Stimulated activated CD8-positive, alpha-beta memory T cell treated with anti-CD3 and anti-CD28 coated beads, Interleukin-7, amount 100 ng/mL, for 48 hours (primary cell): ENCODE data around the gene PRKCA.
"Not testable (repeated sequence)": the region's sequence is repeated elsewhere in the genome, so short reads cannot be mapped to it uniquely, and the experiment has no call there.

Experiments
- DNase-seq, 2 donors: peaks; one replicate each; pipeline ENCODE4 v3.0.0-alpha.2; 2020; ENCODE audit warnings: low read depth in 1 of 2; ENCODE audit errors: extremely low read depth in 1 of 2

PRKCA gene

DNA sequence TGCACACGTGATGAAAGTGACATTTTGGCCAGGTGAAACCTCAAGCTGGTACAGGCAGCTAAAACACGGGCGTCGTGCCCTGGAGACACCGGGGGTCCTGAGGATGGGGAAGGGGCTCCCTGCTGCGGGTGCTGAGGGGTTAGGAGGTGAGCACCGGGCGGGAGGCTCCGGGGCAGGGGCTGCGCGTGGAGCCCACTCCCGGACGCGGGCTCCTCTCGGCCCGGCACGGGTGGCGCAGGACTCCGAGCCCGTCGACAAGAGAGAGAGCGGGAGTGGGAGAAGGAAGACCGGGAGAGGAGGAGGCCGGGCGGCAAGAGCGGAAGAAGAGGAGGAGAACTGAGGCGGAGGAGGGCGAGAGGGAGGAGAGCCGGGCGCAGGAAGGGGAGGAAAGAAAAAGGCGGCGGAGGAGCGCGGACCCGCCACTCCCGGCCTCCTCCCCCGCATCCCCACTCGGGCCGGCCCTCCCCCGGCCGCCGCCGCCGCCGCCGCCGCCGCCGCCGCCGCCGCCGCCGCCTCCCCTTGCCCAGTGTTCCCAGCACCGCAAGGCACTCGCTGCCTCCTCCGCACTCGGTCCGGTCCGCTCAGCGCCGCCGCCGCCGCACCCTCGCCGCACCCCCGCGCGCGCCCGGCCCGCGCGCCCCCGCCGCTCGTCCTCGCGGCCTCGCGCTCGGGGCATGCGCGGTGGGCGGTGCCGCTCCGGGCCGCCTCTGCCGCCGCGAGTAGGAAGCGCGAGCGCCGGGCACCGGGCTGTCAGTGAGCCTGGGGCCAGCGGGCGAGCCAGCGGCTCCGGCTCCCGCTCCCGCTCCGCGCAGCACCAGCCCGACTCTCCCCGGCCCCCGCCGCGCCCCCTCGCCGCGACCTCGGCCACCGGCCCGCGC, at the start of gene PRKCA:
PRKCA (plus strand) TSS at position 750 of the 878 bp plus-strand sequence.
- DNase-seq = peak; percentile 41 to 64

DNA sequence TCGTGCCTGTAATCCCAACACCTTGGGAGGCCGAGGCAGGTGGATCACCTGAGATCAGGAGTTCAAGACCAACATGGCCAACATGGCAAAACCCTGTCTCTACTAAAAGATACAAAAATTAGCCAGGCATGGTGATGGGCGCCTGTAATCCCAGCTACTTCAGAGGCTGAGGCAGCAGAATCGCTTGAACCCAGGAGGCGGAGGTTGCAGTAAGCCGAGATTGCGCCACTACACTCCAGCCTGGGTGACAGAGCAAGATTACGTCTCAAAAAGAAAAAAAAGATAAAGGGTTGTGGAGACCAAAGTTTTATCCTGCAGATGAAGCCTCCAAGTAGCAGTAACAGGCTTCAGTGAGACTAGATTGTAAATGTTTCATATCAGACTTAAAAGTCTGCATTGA, 49.0 kb upstream of the PRKCA start:
- DNase-seq = not testable (repeated sequence)

DNA sequence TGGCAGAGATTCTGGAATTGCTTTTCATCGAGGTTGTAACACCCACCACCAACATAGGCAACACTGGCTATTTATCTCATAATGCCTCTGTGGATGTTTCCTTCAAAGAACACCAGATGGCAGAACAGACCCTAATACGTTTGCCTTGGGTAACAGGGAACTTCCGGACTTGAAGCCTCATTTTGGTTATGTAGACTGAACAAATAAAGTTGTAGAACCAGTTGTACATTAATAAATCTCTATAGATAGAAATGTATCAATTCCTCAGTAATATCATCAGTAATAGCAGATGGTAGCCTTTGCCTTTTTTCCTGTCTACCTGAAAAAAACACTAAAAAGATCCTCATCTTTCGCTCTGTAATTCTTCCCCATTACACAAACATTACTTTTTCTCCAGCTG, 47.3 kb upstream of the PRKCA start:
- DNase-seq = no peak

DNA sequence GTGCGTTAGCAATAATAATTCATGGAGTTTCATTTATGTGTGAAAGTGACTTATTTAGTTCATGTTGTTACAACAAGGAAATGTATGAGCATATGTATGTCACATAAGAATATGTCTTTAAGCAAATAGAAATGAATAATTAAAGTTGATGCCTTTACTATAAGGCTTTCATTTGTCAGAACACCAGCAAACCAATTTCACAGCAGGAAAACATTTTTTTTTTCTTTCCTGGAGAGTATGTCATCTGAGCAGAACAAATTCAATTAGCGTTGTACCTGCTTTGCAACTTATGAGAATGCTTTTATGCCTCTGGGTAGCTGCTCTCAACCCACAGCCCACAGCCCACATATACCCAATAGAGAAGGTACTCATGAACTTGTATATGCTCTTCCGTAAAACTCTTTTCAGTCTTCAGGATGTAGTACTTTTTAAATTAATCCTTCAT, 46.9 kb upstream of the PRKCA start:
- no peak for DNase-seq

DNA sequence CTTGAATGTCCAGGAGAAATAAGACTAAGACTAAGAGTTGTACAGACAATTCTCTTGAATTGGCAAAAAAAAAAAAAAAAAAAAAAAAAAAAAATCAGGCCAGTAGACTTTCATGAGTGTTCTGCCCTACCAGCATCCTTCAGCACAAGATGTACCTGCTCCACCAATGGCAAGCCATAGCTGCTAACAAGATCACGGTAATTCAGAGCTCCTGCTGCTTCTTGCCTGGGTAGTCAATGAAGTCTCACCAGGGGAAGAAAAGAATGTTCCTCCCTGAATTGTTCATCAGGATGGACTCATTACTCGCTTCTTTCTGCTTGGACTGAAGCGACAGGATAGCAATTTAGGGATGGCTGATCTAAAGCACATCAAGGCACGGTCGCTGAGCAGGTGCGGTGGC, 42.1 kb upstream of the PRKCA start:
- no peak for DNase-seq

DNA sequence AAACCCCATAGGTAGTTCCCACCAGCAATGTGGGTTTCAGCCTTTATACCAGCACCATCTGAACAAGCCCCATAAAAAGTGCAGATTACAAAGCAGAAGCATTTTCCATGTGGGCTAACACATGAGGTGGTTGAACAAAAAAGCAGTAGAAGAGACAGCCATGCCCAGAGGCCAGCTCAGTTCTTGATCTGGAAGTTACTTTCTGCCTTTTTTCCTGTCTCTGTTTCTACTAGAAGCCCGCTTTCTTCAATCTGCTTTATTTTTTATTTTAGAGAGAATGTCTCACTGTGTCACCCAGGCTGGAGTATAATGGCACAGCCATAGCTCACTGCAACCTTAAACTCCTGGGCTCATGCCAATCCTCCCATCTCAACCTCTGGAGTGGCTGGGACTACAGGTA, 41.7 kb upstream of the PRKCA start:
- DNase-seq = no peak

DNA sequence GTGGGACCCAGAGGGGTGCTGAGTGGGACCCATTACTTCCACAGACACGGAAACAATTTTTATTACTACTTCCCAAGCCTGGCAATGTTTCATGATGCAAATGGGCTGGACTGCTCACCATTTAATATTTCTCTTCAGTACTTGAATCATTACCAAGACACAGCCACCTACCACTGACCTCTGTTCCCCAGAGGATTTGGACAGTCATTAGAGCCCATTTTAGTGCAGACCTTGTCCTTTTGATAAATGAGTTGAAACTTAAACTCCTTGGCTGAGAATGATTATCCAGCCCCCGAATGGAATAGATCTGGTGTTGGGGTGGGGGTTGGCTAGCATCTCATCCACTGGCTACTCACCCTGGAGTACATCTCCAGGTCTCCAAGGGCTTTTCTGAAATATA, 39.6 kb upstream of the PRKCA start:
- no peak for DNase-seq

DNA sequence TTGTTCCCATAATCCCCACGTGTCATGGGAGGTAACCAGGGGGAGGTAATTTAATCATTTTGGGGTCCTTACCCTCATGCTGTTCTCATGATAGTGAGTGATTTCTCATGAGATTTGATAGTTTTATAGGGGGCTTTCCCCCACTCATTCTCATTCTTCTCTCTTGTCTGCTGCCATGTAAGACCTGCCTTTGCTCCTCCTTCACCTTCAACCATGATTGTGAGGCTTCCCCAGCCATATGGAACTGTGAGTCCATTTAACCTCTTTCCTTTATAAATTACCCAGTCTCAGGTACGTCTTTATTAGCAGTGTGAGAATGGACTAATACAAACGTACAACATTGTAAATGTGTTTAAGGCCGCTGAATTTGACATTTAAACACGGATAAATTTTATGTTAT, 37.7 kb upstream of the PRKCA start:
- DNase-seq = no peak

DNA sequence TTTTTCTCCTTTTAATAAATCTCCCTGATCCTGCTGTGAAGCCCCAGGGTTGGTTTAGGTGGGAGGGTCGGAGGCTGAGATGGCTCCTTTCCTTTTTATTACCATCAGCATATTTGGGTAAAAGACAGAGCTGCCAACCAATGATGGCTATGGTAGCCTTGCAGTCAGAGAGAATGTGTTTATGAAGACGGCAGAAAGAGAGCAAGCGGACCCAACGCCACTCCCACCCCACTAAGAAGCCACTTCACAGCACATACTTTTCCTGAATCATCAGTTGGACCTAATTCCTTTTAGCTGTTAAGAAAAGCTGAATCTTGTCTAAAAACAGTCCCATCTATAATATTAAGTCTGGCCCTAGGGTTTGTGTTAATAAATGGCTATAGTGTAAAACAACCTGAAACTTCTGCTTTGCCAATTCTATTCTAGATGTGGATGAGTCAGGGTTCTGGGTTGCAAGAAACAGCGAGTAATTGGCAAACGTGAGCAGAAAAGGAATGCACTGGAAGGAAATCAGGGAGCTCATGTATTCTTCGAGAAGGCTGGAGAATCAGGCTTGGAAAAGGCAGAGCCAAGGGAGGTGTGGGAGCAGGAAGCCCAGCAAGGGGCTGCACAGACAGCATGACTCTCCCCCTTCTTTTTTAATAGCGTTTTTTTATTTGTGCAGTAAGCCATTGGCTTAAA, 34.0 kb upstream of the PRKCA start:
- no peak for DNase-seq

DNA sequence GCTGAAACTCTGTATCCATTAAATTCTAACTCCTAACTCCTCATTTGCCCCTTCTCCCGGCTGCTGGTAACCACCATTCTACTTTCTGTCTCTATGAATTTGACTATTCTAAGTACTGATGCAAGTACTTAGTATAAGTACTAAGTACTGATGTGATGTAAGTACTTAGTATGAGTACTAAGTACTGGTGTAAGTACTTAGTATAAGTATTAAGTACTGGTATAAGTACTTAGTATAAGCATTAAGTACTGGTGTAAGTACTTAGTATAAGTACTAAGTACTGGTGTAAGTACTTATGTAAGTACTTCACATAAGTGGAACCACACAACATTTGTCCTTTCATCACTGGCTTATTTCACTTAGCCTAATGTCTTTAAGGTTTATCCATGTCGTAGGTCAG, 32.3 kb upstream of the PRKCA start:
- no peak for DNase-seq

DNA sequence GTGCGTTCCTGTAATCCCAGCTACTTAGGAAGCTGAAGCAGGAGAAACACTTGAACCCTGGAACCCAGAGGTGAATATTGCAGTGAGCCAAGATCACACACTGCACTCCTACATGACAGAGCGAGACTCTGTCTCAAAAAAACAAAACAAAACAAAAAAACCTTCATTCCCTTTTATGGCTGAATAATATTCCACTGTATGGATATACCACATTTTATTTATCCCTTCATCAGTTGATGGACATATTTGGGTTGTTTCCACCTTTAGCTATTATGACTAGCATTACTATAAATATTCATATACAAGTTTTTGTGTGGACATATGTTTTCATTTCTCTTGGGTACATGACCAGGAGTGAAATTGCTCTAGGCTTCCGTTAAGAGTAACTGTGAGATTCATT, 30.9 kb upstream of the PRKCA start:
- no peak for DNase-seq

DNA sequence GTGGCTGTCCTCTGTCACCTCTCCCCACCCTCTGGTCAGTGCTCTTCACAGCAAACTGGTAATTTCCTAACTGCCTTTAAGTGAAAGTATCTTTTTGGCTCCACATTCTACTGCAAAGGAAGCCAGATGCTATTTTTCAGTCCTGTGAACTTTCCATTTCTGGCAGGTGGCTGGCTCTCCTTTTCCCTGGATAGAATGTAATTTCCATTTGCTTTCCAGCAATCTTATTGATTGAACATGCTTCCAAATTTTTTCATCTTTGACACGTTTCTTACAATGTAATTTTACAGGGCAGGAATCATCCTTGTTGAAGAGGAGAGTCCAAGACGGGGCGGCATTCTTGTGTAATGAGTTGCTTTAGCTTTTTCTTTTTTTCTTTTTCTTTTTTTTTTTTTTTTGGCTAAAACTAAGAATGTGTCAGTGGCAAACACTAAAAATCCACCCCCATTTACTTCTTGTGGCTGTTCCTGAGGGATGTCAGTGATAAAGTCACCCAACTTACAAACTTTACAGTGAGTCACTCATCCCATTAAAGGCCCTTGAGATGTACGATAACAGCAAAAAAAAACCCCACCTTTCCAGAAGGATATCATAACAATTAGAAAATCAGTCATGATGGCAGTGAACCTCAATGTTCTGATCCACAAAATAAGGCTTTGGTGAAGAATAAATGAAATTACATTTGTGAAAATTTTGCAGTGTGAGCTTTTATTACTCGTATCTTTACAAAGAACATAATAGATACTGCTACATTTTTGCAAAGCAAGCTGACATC, 29.4 kb upstream of the PRKCA start:
- no peak for DNase-seq

DNA sequence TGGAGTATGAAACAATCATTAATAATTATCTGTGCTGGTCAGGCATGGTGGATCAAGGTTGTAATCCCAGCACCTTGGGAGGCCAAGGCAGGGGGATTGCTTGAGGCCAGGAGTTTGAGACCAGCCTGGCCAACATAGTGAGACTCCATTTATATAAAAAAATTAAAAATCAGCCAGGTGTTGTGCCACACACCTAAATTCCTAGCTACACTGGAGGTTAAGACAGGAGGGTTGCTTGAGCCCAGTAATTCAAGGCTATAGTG, 28.9 kb upstream of the PRKCA start:
- DNase-seq = no peak

DNA sequence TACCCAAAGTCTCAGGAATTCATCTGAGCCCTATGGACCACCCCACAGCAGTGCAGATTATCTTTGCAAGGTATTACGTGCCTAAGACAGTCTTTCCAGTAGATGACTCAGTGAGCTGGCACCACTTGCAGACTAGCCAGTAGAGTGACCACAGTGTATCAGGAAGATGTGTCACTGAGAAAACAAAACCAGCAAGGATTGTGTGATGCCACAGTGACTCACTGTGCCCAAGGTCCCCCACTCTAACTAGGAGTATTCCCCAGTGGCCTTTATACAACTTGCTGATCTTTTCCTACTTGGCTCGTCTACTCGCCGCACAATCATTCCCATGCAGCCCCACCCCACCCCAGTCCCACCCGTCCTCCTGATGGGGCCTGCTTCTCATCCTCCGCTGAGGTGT, 26.8 kb upstream of the PRKCA start:
- peak in 1 of 2 donors; percentile 31 for DNase-seq

DNA sequence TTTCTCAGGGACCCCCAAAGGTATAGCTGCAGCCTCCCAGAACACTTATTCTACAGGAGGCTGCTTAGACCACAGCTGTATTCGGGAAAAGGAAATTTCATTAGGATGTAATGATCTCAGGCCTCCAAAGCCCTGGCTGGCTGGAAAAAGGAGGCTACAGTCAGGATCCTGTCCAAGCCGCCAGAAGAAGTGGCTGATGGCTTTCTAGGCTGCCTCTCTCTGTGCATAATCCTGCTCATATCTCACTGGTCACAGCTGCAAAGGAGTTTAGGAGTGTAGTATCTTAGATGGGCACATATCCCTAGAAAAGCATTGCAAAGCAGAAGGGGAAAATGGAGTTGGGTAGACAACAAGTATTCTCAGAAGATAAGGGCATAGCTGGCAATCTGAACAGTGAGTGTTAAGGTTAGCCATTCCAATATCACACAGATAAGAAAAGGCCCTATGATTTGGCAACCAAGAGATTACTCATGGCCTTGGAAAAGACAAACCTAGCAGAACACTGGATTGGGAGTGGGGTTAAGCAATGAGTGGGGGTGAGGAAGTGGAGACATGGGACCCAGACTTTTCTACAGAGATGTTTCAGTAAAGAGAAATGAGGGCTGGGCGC, 26.0 kb upstream of the PRKCA start:
- DNase-seq = no peak

DNA sequence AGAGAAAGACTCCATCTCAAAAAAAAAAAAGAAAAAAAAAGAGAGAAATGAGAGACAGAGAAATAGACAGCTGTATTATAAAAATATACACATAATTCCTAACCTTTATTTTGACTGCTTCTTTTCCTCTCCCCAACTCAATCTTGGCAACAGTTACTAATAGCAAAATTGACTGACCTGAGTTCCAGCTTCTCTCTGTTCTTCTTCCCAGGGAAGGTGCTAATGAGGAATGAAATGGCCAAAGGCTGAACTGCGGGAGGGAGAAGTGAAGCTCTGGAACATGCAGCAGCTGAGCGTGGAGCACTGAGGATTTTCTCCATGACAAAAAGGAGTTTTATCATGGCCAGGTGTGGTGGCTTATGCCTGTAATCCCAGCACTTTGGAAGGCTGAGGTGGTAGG, 25.2 kb upstream of the PRKCA start:
- DNase-seq = no peak

DNA sequence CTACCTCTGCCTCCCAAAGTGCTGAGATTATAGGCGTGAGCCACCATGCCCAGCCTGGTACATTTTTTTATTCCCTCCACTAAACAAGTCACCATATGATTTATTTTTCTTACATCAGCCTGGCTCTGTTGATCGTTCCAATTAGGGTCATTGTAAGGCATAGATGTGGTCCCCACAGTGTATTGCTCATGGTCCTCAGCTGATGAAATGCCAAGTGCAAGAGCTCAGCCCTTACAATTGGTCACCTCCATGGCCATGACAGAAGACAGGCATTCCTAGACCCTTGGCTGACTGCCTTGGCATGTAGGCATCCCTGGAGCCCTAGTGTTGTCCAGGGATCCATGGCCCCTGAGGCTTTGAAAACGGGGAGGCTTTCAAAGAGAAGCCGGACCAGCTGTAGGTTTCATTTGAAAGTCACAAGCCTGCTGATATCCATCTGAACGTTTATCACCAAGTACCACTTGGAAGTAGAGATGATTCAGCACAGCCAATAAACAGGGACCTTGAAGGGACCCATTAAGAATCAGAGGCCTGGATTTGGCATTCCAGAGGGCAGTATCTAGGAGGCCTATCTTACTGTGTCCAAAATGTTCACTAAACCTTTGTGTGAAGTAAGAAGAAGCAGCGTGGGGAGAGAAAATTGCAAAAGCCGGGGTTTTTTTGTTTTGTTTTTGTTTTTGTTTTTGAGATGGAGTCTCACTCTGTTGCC, 20.6 kb upstream of the PRKCA start:
- DNase-seq = no peak

DNA sequence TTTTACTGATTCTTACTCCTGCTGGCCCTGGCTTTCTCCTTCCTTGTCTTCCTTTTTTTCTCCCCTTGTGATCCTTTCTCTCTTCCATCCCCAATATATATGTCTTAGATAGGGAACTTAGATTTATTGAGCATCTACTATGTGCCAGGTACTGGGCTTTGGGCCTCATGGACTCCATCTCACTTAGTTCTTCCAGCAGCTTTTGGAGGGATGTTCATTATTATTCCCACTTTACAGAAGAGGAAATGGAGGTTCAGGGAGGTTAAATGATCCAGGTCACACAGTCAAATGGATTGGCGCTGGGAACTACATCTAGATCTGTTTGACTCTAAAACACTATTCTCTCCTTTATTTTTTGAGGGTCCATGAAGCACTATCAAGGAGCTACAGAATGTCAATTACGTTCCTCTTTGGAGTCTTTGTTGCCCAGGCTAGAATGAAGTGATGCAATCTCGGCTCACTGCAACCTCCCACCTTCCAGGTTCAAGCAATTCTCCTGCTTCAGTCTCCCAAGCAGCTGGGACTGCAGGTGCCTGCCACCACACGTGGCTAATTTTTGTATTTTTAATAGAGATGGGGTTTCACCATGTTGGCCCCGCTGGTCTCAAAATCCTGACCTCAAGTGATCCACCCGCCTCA, 19.0 kb upstream of the PRKCA start:
- no peak for DNase-seq

DNA sequence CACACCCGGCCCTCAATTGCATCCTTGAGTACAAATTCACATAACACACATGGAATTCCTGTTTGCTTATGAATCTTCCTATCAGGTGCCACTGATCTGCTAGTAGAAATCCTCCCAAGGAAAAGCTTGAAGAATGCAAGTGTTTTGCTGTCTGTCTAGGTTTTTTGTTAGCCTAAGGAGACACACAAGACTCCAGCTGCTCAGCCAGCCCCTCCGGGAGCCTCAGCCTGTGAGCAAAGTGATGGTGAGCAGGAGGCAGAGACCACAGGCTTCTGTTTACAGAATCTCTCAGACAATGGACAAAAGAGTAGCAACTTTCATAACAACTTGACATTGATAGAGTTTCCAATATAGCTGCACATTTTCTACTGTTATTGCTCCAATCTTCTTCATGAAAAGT, 18.4 kb upstream of the PRKCA start:
- DNase-seq = no peak

DNA sequence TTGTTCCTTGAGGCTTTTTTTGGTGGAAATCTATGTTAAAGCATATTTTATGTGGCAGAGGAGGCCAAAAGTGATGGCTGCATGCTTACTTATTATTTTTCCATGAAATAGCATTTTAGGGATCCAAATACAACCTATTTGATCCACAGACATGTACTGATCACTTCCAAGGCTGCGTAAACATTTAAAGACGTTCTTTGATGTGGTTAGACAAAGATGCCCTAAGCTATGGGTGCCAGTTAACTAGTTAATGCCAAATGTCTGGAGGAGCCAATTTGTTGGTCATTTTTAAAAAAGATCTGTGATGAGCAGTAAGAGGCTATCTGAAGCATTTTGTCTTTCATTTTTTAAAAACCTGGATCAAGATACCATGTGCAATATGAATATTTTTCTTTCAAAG, 17.3 kb upstream of the PRKCA start:
- DNase-seq = no peak
